ENCODE results near the gene ZNF773.
"Not testable (repeated sequence)": the region's sequence is repeated elsewhere in the genome, so short reads cannot be mapped to it uniquely, and the experiment has no call there.

ZNF773 gene

GRCh38 chr19:57499680-57500395 is at the start of gene ZNF773:
Gene ZNF773, plus strand, starts transcription at chr19:57499938. Its CDS starts 143 bp downstream, at chr19:57500081.
- DNase-seq (ENCODE audit: low read depth, low spot score) = peak; percentile 75
- peak within 1 kb of the TSS; percentile 72 for H3K27ac ChIP-seq

GRCh38 chr19:57452307-57452706 is 47.4 kb upstream of the ZNF773 start:
- H3K27ac ChIP-seq = no peak overlapping the region
- DNase-seq (ENCODE audit: low read depth, low spot score) = no peak

GRCh38 chr19:57465680-57466381 is 33.9 kb upstream of the ZNF773 start:
- H3K27ac ChIP-seq = no peak overlapping the region
- DNase-seq (ENCODE audit: low read depth, low spot score) = no peak

- no peak overlapping the region for H3K27ac ChIP-seq
- DNase-seq (ENCODE audit: low read depth, low spot score) = no peak
Measured at GRCh38 chr19:57466489-57466888, 33.2 kb upstream of the ZNF773 start.

GRCh38 chr19:57473646-57474045 is 26.1 kb upstream of the ZNF773 start:
- DNase-seq (ENCODE audit: low read depth, low spot score) = no peak
- no peak overlapping the region for H3K27ac ChIP-seq

- peak; percentile 74 for DNase-seq (ENCODE audit: low read depth, low spot score)
- peak within 1 kb of the TSS; percentile 46 for H3K27ac ChIP-seq
Measured at GRCh38 chr19:57477191-57478008, 22.3 kb upstream of the ZNF773 start, which contains the start of gene ZNF772. Gene ZNF772, minus strand, starts transcription at chr19:57477566. Its CDS starts 257 bp downstream, at chr19:57477309.

GRCh38 chr19:57487477-57488298 is 12.1 kb upstream of the ZNF773 start, which contains the start of gene ZNF419:
Gene ZNF419, plus strand, starts transcription at chr19:57487750. Its CDS starts 201 bp downstream, at chr19:57487951.
- DNase-seq (ENCODE audit: low read depth, low spot score) = peak; percentile 80

GRCh38 chr19:57488299-57488644 is 11.5 kb upstream of the ZNF773 start:
- DNase-seq (ENCODE audit: low read depth, low spot score) = not testable (repeated sequence)
- H3K27ac ChIP-seq = peak overlapping the region; percentile 81

More at GRCh38 chr19:57487477-57488298, 12.1 kb upstream of the ZNF773 start, which contains the start of gene ZNF419:
- peak within 1 kb of the TSS; percentile 81 for H3K27ac ChIP-seq

GRCh38 chr19:57499332-57499679 is 432 bp upstream of the ZNF773 start:
- H3K27ac ChIP-seq; DNase-seq (ENCODE audit: low read depth, low spot score): not testable (repeated sequence)

GRCh38 chr19:57500400-57500799 is 662 bp downstream of the ZNF773 start:
- peak overlapping the region; percentile 72 for H3K27ac ChIP-seq
- not testable (repeated sequence) for DNase-seq (ENCODE audit: low read depth, low spot score)

GRCh38 chr19:57506163-57506562 is 6.4 kb downstream of the ZNF773 start:
- no peak overlapping the region for H3K27ac ChIP-seq

GRCh38 chr19:57511484-57511883 is 11.7 kb downstream of the ZNF773 start:
- no peak overlapping the region for H3K27ac ChIP-seq

More at GRCh38 chr19:57506163-57506562, 6.4 kb downstream of the ZNF773 start:
- no peak for DNase-seq (ENCODE audit: low read depth, low spot score)

GRCh38 chr19:57512845-57513244 is 13.1 kb downstream of the ZNF773 start:
- no peak for DNase-seq (ENCODE audit: low read depth, low spot score)

More at GRCh38 chr19:57511484-57511883, 11.7 kb downstream of the ZNF773 start:
- no peak for DNase-seq (ENCODE audit: low read depth, low spot score)

GRCh38 chr19:57515255-57515654 is 15.5 kb downstream of the ZNF773 start:
- H3K27ac ChIP-seq = no peak overlapping the region
- DNase-seq (ENCODE audit: low read depth, low spot score) = no peak

More at GRCh38 chr19:57512845-57513244, 13.1 kb downstream of the ZNF773 start:
- no peak overlapping the region for H3K27ac ChIP-seq

- H3K27ac ChIP-seq; DNase-seq (ENCODE audit: low read depth, low spot score): not testable (repeated sequence)
Measured at GRCh38 chr19:57518021-57518420, 18.3 kb downstream of the ZNF773 start.

- H3K27ac ChIP-seq = peak within 1 kb of the TSS; percentile 83
- peak; percentile 78 for DNase-seq (ENCODE audit: low read depth, low spot score)
Measured at GRCh38 chr19:57527136-57527881, 27.6 kb downstream of the ZNF773 start, which contains the start of gene ZNF549. Gene ZNF549, plus strand, starts transcription at chr19:57527356. Its CDS starts 218 bp downstream, at chr19:57527574.

- no peak for DNase-seq (ENCODE audit: low read depth, low spot score)
- no peak overlapping the region for H3K27ac ChIP-seq
Measured at GRCh38 chr19:57537953-57538547, 38.3 kb downstream of the ZNF773 start.

GRCh38 chr19:57546513-57546912 is 46.8 kb downstream of the ZNF773 start:
- DNase-seq (ENCODE audit: low read depth, low spot score) = no peak
- H3K27ac ChIP-seq = no peak overlapping the region
